ENCODE results near the gene ARVCF.

DNA sequence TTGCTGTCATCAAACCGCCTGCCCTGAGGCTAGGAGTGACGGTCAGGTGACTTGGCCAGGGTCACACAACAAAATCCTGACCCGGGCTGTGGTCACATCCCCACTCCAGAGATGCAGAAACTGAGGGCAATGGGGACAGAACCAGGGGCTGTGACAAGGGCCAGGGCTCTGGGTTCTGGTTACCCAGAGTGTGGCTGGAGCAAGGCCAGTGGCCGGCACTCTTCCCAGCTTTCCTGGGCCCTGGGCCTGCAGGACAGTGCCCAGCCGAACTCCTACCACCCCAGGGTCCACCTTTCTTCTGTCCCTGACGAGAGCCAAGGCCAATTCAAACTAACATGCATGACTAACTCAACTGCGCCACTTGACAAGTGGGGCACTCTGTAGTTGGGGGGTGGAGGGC lies 35.9 kb downstream of the ARVCF start:
- TF ChIP-seq POLR2AphosphoS5 (IDR thresholded peaks at IDR 0.05; ENCODE audit: low read depth, low read length) (no peak), REST (IDR thresholded peaks at IDR 0.05; ENCODE audit: insufficient read depth in 1 of 2, low read depth in 2 of 2, low read length in 2 of 2) (no peak)

Data from PFSK-1 (cell line).